ENCODE measurements around the gene LRFN2.

The LRFN2 gene

GRCh38 chr6:40391851-40392517 lies 195.2 kb downstream of the LRFN2 start:
- H3K4me1 ChIP-seq (ENCODE audit: control insufficient read depth in 2 of 2, insufficient read depth in 1 of 2, low read depth in 1 of 2, low read length in 2 of 2): no peaks in the 10 kb centered on the region
- H3K18ac ChIP-seq (ENCODE audit: low read length): peak overlapping the region; percentile 23
- no peak for DNase-seq (ENCODE audit: low spot score)
- H2AFZ ChIP-seq (ENCODE audit: low read length): no peak overlapping the region
- no peak overlapping the region for H2BK15ac ChIP-seq (ENCODE audit: low read length)
- peak overlapping the region; percentile 86 for H3K23ac ChIP-seq (ENCODE audit: low read depth, low read length, poor library complexity)
- no peak overlapping the region for H2BK12ac ChIP-seq (ENCODE audit: low read length)
- H3K27me3 ChIP-seq (ENCODE audit: control insufficient read depth in 3 of 3, insufficient read depth in 3 of 3, low read depth in 1 of 3, low read length in 3 of 3): no peaks in the 10 kb centered on the region
- H2BK120ac ChIP-seq (ENCODE audit: low read depth, low read length): no peak overlapping the region
- no peak overlapping the region for H3K4me3 ChIP-seq (ENCODE audit: low read length in 2 of 2)
- no peak overlapping the region for H3K9ac ChIP-seq (ENCODE audit: low read depth, low read length, poor library complexity)
- H3K79me1 ChIP-seq (ENCODE audit: low read depth, low read length): no peaks in the 10 kb centered on the region
- H2AK5ac ChIP-seq (ENCODE audit: low read depth, low read length): peak overlapping the region; percentile 6
- H3K27ac ChIP-seq (replicated peaks; ENCODE audit: low read length): no peak overlapping the region
- H2BK5ac ChIP-seq (ENCODE audit: low read length): no peak overlapping the region
- no peak overlapping the region for H3K4ac ChIP-seq (ENCODE audit: low read length)
- H3K9me3 ChIP-seq (replicated peaks in 1 of 2; ENCODE audit: control insufficient read depth in 2 of 2, insufficient read depth in 1 of 2, low read depth in 1 of 2, low read length in 2 of 2): no peaks in the 10 kb centered on the region
- no peak overlapping the region for H3K14ac ChIP-seq (ENCODE audit: low read length)
- no peak overlapping the region for H4K8ac ChIP-seq (ENCODE audit: low read depth, low read length)
- no peak overlapping the region for H3K4me2 ChIP-seq (ENCODE audit: insufficient read depth, low read length, poor library complexity, severe bottlenecking)
- H3K36me3 ChIP-seq (replicated peaks in 1 of 2; ENCODE audit: control insufficient read depth in 2 of 2, insufficient read depth in 2 of 2, low read length in 2 of 2): no peaks in the 10 kb centered on the region
- no CpG with 5 or more reads among the region's 40 CpGs for WGBS, 2 donors (ENCODE audit: extremely low coverage in 2 of 2, insufficient read length in 2 of 2, insufficient replicate concordance in 1 of 2)
- no peak overlapping the region for H4K91ac ChIP-seq (ENCODE audit: low read depth, low read length, poor library complexity)

- no peak overlapping the region for H2AFZ ChIP-seq (ENCODE audit: low read length)
- no peak overlapping the region for H3K14ac ChIP-seq (ENCODE audit: low read length)
- H2BK5ac ChIP-seq (ENCODE audit: low read length): no peak overlapping the region
- no peak for DNase-seq (ENCODE audit: low spot score)
- H3K27me3 ChIP-seq (ENCODE audit: control insufficient read depth in 3 of 3, insufficient read depth in 3 of 3, low read depth in 1 of 3, low read length in 3 of 3): no peaks in the 10 kb centered on the region
- WGBS, 2 donors (ENCODE audit: extremely low coverage in 2 of 2, insufficient read length in 2 of 2, insufficient replicate concordance in 1 of 2): no CpG with 5 or more reads among the region's 3 CpGs
- no peaks in the 10 kb centered on the region for H3K79me1 ChIP-seq (ENCODE audit: low read depth, low read length)
- H3K18ac ChIP-seq (ENCODE audit: low read length): no peak overlapping the region
- no peak overlapping the region for H4K8ac ChIP-seq (ENCODE audit: low read depth, low read length)
- no peak overlapping the region for H3K4ac ChIP-seq (ENCODE audit: low read length)
- H2BK15ac ChIP-seq (ENCODE audit: low read length): no peak overlapping the region
- no peak overlapping the region for H2BK12ac ChIP-seq (ENCODE audit: low read length)
- no peak overlapping the region for H3K27ac ChIP-seq (replicated peaks; ENCODE audit: low read length)
- H3K9me3 ChIP-seq (replicated peaks in 1 of 2; ENCODE audit: control insufficient read depth in 2 of 2, insufficient read depth in 1 of 2, low read depth in 1 of 2, low read length in 2 of 2): no peaks in the 10 kb centered on the region
- H2AK5ac ChIP-seq (ENCODE audit: low read depth, low read length): no peak overlapping the region
- H3K9ac ChIP-seq (ENCODE audit: low read depth, low read length, poor library complexity): no peak overlapping the region
- no peak overlapping the region for H3K4me3 ChIP-seq (ENCODE audit: low read length in 2 of 2)
- no peaks in the 10 kb centered on the region for H3K36me3 ChIP-seq (replicated peaks in 1 of 2; ENCODE audit: control insufficient read depth in 2 of 2, insufficient read depth in 2 of 2, low read length in 2 of 2)
- no peak overlapping the region for H2BK120ac ChIP-seq (ENCODE audit: low read depth, low read length)
- H3K4me1 ChIP-seq (ENCODE audit: control insufficient read depth in 2 of 2, insufficient read depth in 1 of 2, low read depth in 1 of 2, low read length in 2 of 2): no peaks in the 10 kb centered on the region
- no peak overlapping the region for H3K23ac ChIP-seq (ENCODE audit: low read depth, low read length, poor library complexity)
- H4K91ac ChIP-seq (ENCODE audit: low read depth, low read length, poor library complexity): no peak overlapping the region
- H3K4me2 ChIP-seq (ENCODE audit: insufficient read depth, low read length, poor library complexity, severe bottlenecking): no peak overlapping the region
Observed at GRCh38 chr6:40391086-40391485, 196.1 kb downstream of the LRFN2 start.

GRCh38 chr6:40390144-40390800 lies 196.9 kb downstream of the LRFN2 start:
- H3K27me3 ChIP-seq (ENCODE audit: control insufficient read depth in 3 of 3, insufficient read depth in 3 of 3, low read depth in 1 of 3, low read length in 3 of 3): no peaks in the 10 kb centered on the region
- no peak overlapping the region for H3K4ac ChIP-seq (ENCODE audit: low read length)
- H3K4me2 ChIP-seq (ENCODE audit: insufficient read depth, low read length, poor library complexity, severe bottlenecking): no peak overlapping the region
- H2BK120ac ChIP-seq (ENCODE audit: low read depth, low read length): no peak overlapping the region
- no peaks in the 10 kb centered on the region for H3K9me3 ChIP-seq (replicated peaks in 1 of 2; ENCODE audit: control insufficient read depth in 2 of 2, insufficient read depth in 1 of 2, low read depth in 1 of 2, low read length in 2 of 2)
- no peak overlapping the region for H4K91ac ChIP-seq (ENCODE audit: low read depth, low read length, poor library complexity)
- H3K9ac ChIP-seq (ENCODE audit: low read depth, low read length, poor library complexity): no peak overlapping the region
- H2BK5ac ChIP-seq (ENCODE audit: low read length): no peak overlapping the region
- DNase-seq (ENCODE audit: low spot score): no peak
- H3K4me1 ChIP-seq (ENCODE audit: control insufficient read depth in 2 of 2, insufficient read depth in 1 of 2, low read depth in 1 of 2, low read length in 2 of 2): no peaks in the 10 kb centered on the region
- H3K18ac ChIP-seq (ENCODE audit: low read length): no peak overlapping the region
- no CpG with 5 or more reads among the region's 4 CpGs for WGBS, 2 donors (ENCODE audit: extremely low coverage in 2 of 2, insufficient read length in 2 of 2, insufficient replicate concordance in 1 of 2)
- H2BK15ac ChIP-seq (ENCODE audit: low read length): no peak overlapping the region
- no peak overlapping the region for H3K23ac ChIP-seq (ENCODE audit: low read depth, low read length, poor library complexity)
- H2AK5ac ChIP-seq (ENCODE audit: low read depth, low read length): no peak overlapping the region
- no peak overlapping the region for H2BK12ac ChIP-seq (ENCODE audit: low read length)
- H3K27ac ChIP-seq (replicated peaks; ENCODE audit: low read length): no peak overlapping the region
- H3K14ac ChIP-seq (ENCODE audit: low read length): no peak overlapping the region
- no peak overlapping the region for H4K8ac ChIP-seq (ENCODE audit: low read depth, low read length)
- H3K79me1 ChIP-seq (ENCODE audit: low read depth, low read length): no peaks in the 10 kb centered on the region
- H2AFZ ChIP-seq (ENCODE audit: low read length): no peak overlapping the region
- H3K36me3 ChIP-seq (replicated peaks in 1 of 2; ENCODE audit: control insufficient read depth in 2 of 2, insufficient read depth in 2 of 2, low read length in 2 of 2): no peaks in the 10 kb centered on the region
- no peak overlapping the region for H3K4me3 ChIP-seq (ENCODE audit: low read length in 2 of 2)

- Histone ChIP-seq H4K91ac (ENCODE audit: low read depth, low read length, poor library complexity) (no peak overlapping the region), H2BK12ac (ENCODE audit: low read length) (no peak overlapping the region), H4K8ac (ENCODE audit: low read depth, low read length) (no peak overlapping the region), H3K18ac (ENCODE audit: low read length) (no peak overlapping the region), H2AK5ac (ENCODE audit: low read depth, low read length) (no peak overlapping the region), H3K36me3 (replicated peaks in 1 of 2; ENCODE audit: control insufficient read depth in 2 of 2, insufficient read depth in 2 of 2, low read length in 2 of 2) (no peaks in the 10 kb centered on the region), H3K4me1 (ENCODE audit: control insufficient read depth in 2 of 2, insufficient read depth in 1 of 2, low read depth in 1 of 2, low read length in 2 of 2) (no peaks in the 10 kb centered on the region), H2AFZ (ENCODE audit: low read length) (no peak overlapping the region), H3K14ac (ENCODE audit: low read length) (no peak overlapping the region), H3K4me3 (ENCODE audit: low read length in 2 of 2) (no peak overlapping the region), H2BK5ac (ENCODE audit: low read length) (no peak overlapping the region), H3K27me3 (ENCODE audit: control insufficient read depth in 3 of 3, insufficient read depth in 3 of 3, low read depth in 1 of 3, low read length in 3 of 3) (no peaks in the 10 kb centered on the region), H3K9me3 (replicated peaks in 1 of 2; ENCODE audit: control insufficient read depth in 2 of 2, insufficient read depth in 1 of 2, low read depth in 1 of 2, low read length in 2 of 2) (no peaks in the 10 kb centered on the region), H3K4me2 (ENCODE audit: insufficient read depth, low read length, poor library complexity, severe bottlenecking) (no peak overlapping the region), H3K23ac (ENCODE audit: low read depth, low read length, poor library complexity) (no peak overlapping the region), H3K9ac (ENCODE audit: low read depth, low read length, poor library complexity) (no peak overlapping the region), H3K27ac (replicated peaks; ENCODE audit: low read length) (no peak overlapping the region), H3K4ac (ENCODE audit: low read length) (no peak overlapping the region), H3K79me1 (ENCODE audit: low read depth, low read length) (no peaks in the 10 kb centered on the region), H2BK15ac (ENCODE audit: low read length) (no peak overlapping the region), H2BK120ac (ENCODE audit: low read depth, low read length) (no peak overlapping the region)
- no CpG with 5 or more reads among the region's 4 CpGs for WGBS, 2 donors (ENCODE audit: extremely low coverage in 2 of 2, insufficient read length in 2 of 2, insufficient replicate concordance in 1 of 2)
- no peak for DNase-seq (ENCODE audit: low spot score)
Observed at GRCh38 chr6:40389254-40389653, 197.9 kb downstream of the LRFN2 start.
